ENCODE results near the gene PDE9A. TPM values are rescaled to one million over a fixed set of nuclear protein-coding genes. Genes with fewer than 3 reads are reported as not detected.
A peak's percentile ranks its signal among the peaks of the same experiment; 100 is the strongest.

Gene PDE9A
- total RNA-seq, 2 donors from 2014 or later = 45.9 to 62.4 TPM

DNA sequence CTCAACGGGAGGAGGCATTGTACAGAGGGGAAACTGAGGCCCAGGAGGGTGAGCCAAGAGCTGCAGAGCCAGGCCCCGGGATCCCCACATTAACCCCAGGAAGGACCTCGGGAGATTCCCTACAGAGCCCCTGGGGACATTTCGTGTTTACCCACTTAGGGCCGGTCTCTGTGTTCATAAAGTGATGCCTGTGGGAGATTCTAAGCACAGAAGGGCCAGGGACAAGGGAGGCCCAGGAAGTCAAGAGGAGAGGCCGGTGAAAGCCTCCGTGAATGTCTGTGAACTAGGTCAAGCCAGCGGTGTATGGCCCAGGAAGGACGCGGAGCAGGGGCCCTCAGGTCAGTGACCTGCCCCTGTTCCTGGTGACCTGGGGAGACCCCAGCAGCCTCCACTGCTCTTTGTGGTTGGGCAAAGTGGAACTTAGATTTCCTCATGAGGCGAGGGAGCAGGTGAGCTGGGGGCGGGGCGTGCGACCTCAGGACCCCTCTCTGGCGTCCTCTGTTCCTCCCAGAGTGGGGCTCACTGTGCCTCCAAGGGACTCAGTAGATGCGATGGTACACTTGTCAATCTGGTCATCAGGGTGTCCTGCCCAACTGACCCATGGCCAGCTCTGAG, 34.9 kb downstream of the PDE9A start:
- no peaks in the 10 kb centered on the region for H3K27me3 ChIP-seq (ENCODE audit: control insufficient read depth, insufficient read depth, low read length, poor library complexity, severe bottlenecking)
- WGBS, 2 experiments (ENCODE audit: insufficient coverage in 1 of 2, insufficient read length in 1 of 2) = 94 to 96% methylated on average over 13 to 16 of the region's 16 CpGs
- no peak overlapping the region for H3K4me3 Mint-ChIP-seq

DNA sequence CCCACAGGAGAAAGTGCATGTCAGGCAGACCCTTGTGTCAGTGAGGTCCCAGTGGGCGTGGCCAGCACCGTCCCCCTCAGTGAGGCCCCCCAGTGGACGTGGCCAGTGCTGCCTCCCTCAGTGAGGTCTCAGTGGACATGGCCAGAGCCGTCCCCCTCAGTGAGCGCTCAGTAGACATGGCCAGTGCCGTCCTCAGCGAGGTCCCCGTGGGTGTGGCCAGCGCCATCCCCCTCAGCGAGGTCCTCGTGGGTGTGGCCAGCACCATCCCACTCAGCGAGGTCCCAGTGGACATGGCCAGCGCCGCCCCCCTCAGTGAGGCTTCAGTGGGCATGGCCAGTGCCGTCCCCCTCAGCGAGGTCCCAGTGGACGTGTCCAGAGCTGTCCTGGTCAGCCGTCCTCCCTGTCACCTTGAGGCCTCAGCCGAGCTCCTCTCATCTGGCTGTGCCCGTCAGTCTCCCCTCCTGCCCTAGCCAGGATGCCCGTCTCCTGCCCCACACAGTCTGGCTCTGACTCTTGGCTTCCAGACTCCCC, 35.5 kb downstream of the PDE9A start:
- 94 to 96% methylated on average over 10 to 21 of the region's 21 CpGs for WGBS, 2 experiments (ENCODE audit: insufficient coverage in 1 of 2, insufficient read length in 1 of 2)
- Histone ChIP-seq H3K27me3 (ENCODE audit: control insufficient read depth, insufficient read depth, low read length, poor library complexity, severe bottlenecking) (no peaks in the 10 kb centered on the region), H3K27ac (ENCODE audit: low read depth, low read length) (no peak overlapping the region), H3K36me3 (ENCODE audit: control insufficient read depth, insufficient read depth, low read length) (peaks cover 71% of the 10 kb centered on the region), H3K4me1 (ENCODE audit: control insufficient read depth, insufficient read depth, low read length) (no peaks in the 10 kb centered on the region), H3K4me3 (ENCODE audit: low read length) (no peak overlapping the region), H3K9ac (ENCODE audit: extremely low read depth, low read length, poor library complexity, severe bottlenecking) (no peak overlapping the region), H3K9me3 (ENCODE audit: control insufficient read depth, low read length) (no peaks in the 10 kb centered on the region)
- TF ChIP-seq, protein P1, sequence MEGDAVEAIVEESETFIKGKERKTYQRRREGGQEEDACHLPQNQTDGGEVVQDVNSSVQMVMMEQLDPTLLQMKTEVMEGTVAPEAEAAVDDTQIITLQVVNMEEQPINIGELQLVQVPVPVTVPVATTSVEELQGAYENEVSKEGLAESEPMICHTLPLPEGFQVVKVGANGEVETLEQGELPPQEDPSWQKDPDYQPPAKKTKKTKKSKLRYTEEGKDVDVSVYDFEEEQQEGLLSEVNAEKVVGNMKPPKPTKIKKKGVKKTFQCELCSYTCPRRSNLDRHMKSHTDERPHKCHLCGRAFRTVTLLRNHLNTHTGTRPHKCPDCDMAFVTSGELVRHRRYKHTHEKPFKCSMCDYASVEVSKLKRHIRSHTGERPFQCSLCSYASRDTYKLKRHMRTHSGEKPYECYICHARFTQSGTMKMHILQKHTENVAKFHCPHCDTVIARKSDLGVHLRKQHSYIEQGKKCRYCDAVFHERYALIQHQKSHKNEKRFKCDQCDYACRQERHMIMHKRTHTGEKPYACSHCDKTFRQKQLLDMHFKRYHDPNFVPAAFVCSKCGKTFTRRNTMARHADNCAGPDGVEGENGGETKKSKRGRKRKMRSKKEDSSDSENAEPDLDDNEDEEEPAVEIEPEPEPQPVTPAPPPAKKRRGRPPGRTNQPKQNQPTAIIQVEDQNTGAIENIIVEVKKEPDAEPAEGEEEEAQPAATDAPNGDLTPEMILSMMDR (conservative IDR thresholded peaks at IDR 0.05) = peak; percentile 55
- Mint-ChIP-seq H3K27me3 (ENCODE audit: insufficient read depth) (no peaks in the 10 kb centered on the region), H3K9me3 (no peaks in the 10 kb centered on the region), H3K4me3 (no peak overlapping the region), H3K4me1 (no peaks in the 10 kb centered on the region), H3K36me3 (ENCODE audit: low read depth) (peaks cover 44% of the 10 kb centered on the region), H3K27ac (no peak overlapping the region)
- peak; percentile 64 for DNase-seq

More for the DNA sequence above, 34.9 kb downstream of the PDE9A start:
- no peak for DNase-seq
- Histone ChIP-seq H3K9ac (ENCODE audit: extremely low read depth, low read length, poor library complexity, severe bottlenecking) (no peak overlapping the region), H3K4me3 (ENCODE audit: low read length) (no peak overlapping the region), H3K27ac (ENCODE audit: low read depth, low read length) (no peak overlapping the region), H3K4me1 (ENCODE audit: control insufficient read depth, insufficient read depth, low read length) (no peaks in the 10 kb centered on the region), H3K9me3 (ENCODE audit: control insufficient read depth, low read length) (no peaks in the 10 kb centered on the region), H3K36me3 (ENCODE audit: control insufficient read depth, insufficient read depth, low read length) (peaks cover 73% of the 10 kb centered on the region)
- Mint-ChIP-seq H3K36me3 (ENCODE audit: low read depth) (peaks cover 47% of the 10 kb centered on the region), H3K27me3 (ENCODE audit: insufficient read depth) (no peaks in the 10 kb centered on the region), H3K9me3 (no peaks in the 10 kb centered on the region), H3K4me1 (no peaks in the 10 kb centered on the region), H3K27ac (no peak overlapping the region)
- TF ChIP-seq, protein P1 (conservative IDR thresholded peaks at IDR 0.05) = no peak

DNA sequence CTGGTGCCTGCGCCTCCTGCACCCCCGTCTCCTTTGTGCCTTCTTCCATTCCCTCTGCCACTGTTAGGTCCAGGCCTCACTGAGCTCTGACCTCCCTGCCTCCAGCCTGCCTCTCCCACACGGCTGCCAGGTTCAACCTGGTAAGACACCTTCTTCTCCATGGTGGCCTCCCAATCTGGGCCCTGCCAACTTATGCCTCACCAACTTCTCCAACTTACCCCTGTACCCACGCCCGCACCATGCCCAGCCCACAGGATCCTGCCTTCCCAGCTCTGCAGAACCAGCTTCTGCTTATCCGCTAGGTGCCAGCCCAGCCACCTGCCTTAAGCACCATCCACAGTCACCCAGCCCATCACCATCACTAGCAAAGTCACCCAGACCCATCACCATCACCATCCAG, 37.2 kb downstream of the PDE9A start:
- no peak overlapping the region for H3K9ac ChIP-seq (ENCODE audit: extremely low read depth, low read length, poor library complexity, severe bottlenecking)
- Mint-ChIP-seq H3K4me1 (no peaks in the 10 kb centered on the region), H3K9me3 (no peaks in the 10 kb centered on the region), H3K4me3 (no peak overlapping the region), H3K36me3 (ENCODE audit: low read depth) (peaks cover 50% of the 10 kb centered on the region), H3K27me3 (ENCODE audit: insufficient read depth) (no peaks in the 10 kb centered on the region), H3K27ac (no peak overlapping the region)
- no peaks in the 10 kb centered on the region for H3K4me1 ChIP-seq (ENCODE audit: control insufficient read depth, insufficient read depth, low read length)
- DNase-seq = no peak
- peaks cover 75% of the 10 kb centered on the region for H3K36me3 ChIP-seq (ENCODE audit: control insufficient read depth, insufficient read depth, low read length)
- H3K27ac ChIP-seq (ENCODE audit: low read depth, low read length) = no peak overlapping the region
- no peaks in the 10 kb centered on the region for H3K9me3 ChIP-seq (ENCODE audit: control insufficient read depth, low read length)
- 86 to 100% methylated on average over 2 to 6 of the region's 6 CpGs for WGBS, 2 experiments (ENCODE audit: insufficient coverage in 1 of 2, insufficient read length in 1 of 2)
- TF ChIP-seq, protein P1 (conservative IDR thresholded peaks at IDR 0.05) = no peak
- H3K27me3 ChIP-seq (ENCODE audit: control insufficient read depth, insufficient read depth, low read length, poor library complexity, severe bottlenecking) = no peaks in the 10 kb centered on the region
- H3K4me3 ChIP-seq (ENCODE audit: low read length) = no peak overlapping the region
